ENCODE data around the gene TSACC. TPM values are rescaled to one million over a fixed set of nuclear protein-coding genes. Genes with fewer than 3 reads are reported as not detected.
A peak's percentile ranks its signal among the peaks of the same experiment; 100 is the strongest.

TSACC gene
- not detected for total RNA-seq
- polyA plus RNA-seq = under 1 TPM in 1 of 2 donors, not detected in 1; 0.32 TPM

DNA sequence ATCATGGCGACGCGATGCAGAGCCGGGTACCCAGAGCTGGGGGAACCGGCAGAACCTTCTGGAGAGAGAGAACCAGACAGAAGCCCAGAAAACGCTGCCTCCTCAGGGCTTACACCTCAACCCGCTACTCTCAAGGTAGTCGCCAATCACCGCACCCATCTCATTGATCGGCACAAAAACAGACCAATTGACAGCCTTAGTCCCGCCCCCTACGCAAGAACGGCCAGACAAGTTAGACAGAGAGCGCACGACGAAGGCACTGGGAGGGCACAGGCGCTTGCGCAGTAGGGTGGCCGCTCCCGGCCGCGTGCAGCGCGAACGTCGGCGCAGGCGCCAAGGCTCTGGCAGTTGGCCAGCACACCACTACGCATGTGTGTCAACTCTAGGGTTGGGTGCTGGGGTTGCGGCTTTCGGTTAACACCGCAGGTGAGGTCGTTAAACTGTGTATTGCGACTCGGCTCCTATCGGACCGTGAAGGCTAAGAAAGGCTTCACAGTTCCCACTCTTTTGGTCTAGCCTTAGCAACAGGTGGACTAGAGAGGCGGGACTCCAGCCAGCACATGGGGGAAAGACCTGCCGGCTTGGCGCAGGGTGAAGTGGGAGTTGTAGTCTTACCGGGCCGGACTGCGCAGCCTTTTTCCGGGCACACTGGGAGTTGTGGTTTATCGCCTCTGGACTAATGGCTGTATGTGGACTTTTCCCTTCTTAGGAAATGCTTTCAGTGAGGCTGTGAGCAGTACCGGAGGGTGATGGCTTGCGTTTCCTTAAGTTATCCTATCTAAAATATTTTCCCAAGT lies at the start of gene TSACC, which contains the start of gene CCT3:
TSACC (plus strand) TSS at position 347 of the 797 bp plus-strand sequence. CDS start 1,232 bp downstream, outside the sequence.
CCT3 (minus strand) TSS at position 113 of the 797 bp plus-strand sequence; CDS start at position 5, 108 bp downstream.
- Histone ChIP-seq H3K9me3 (ENCODE audit: control insufficient read depth in 1 of 2, low read length in 2 of 2) (no peaks in the 10 kb centered on the region), H3K36me3 (ENCODE audit: insufficient read depth, low read length) (peaks cover 10% of the 10 kb centered on the region), H3K4me3 (ENCODE audit: low read length in 2 of 2) (peak within 1 kb of the TSS; percentile 94 to 95), H3K4me1 (ENCODE audit: insufficient read depth, low read length) (peaks cover 28% of the 10 kb centered on the region), H3K27me3 (ENCODE audit: insufficient read depth, low read length) (no peaks in the 10 kb centered on the region), H3K27ac (ENCODE audit: low read depth, low read length) (peak within 1 kb of the TSS; percentile 75)
- intact Hi-C loops (cut with micrococcal nuclease) = loop anchor here (1.0 kb wide), 4 partner anchors 56 to 429 kb away; partner anchors contain the start of genes PRCC and SMG5
- peaks cover 22 to 46% (median 35%) of the 10 kb centered on the region in 4 donors for H3K4me1 Mint-ChIP-seq
- peaks cover 0 to 1% of the 10 kb centered on the region in 2 donors for H3K27me3 Mint-ChIP-seq
- DNase-seq = peak; percentile 100
- H3K4me3 Mint-ChIP-seq = peak within 1 kb of the TSS; percentile 94 to 99 (median 98)
- CTCF ChIA-PET (ENCODE audit: partially characterized antibody) = interaction anchor here (0.6 to 1.3 kb wide), 5 partner anchors 16 to 163 kb away, joined by 3 to 5 read pairs (median 3); partner anchors contain the start of gene PMF1
- H3K27ac Mint-ChIP-seq = peak within 1 kb of the TSS; percentile 91 to 100 (median 99)
- no peaks in the 10 kb centered on the region for H3K9me3 Mint-ChIP-seq
- H3K36me3 Mint-ChIP-seq = peaks cover 7 to 40% of the 10 kb centered on the region in 2 donors
- POLR2A ChIA-PET (ENCODE audit: partially characterized antibody) = interaction anchor here (1.1 to 3.4 kb wide), 4 partner anchors 21 to 166 kb away, joined by 3 to 27 read pairs (median 3); partner anchors contain the start of genes GLMP and SMG5

- Histone ChIP-seq H3K27me3 (ENCODE audit: insufficient read depth, low read length) (no peaks in the 10 kb centered on the region), H3K4me1 (ENCODE audit: insufficient read depth, low read length) (peaks cover 6% of the 10 kb centered on the region), H3K4me3 (ENCODE audit: low read length in 2 of 2) (no peak overlapping the region), H3K27ac (ENCODE audit: low read depth, low read length) (no peak overlapping the region), H3K9me3 (ENCODE audit: control insufficient read depth in 1 of 2, low read length in 2 of 2) (no peaks in the 10 kb centered on the region), H3K36me3 (ENCODE audit: insufficient read depth, low read length) (peaks cover 9% of the 10 kb centered on the region)
- H3K27ac Mint-ChIP-seq = peak overlapping the region in 2 of 7 donors; percentile 27 to 38
- peaks cover 8 to 16% (median 14%) of the 10 kb centered on the region in 4 donors for H3K4me1 Mint-ChIP-seq
- POLR2A ChIA-PET (ENCODE audit: partially characterized antibody) = no interaction called here
- CTCF ChIA-PET (ENCODE audit: partially characterized antibody) = no interaction called here
- peaks cover 0 to under 1% (median 0%) of the 10 kb centered on the region in 8 donors for H3K9me3 Mint-ChIP-seq
- no peak for DNase-seq
- no peaks in the 10 kb centered on the region for H3K27me3 Mint-ChIP-seq
- intact Hi-C loops (cut with micrococcal nuclease) = no loop called here
- peaks cover 12 to 26% of the 10 kb centered on the region in 2 donors for H3K36me3 Mint-ChIP-seq
- no peak overlapping the region for H3K4me3 Mint-ChIP-seq
These were observed 48.5 kb upstream of the TSACC start for GRCh38 chr1:156289857-156290256.

DNA sequence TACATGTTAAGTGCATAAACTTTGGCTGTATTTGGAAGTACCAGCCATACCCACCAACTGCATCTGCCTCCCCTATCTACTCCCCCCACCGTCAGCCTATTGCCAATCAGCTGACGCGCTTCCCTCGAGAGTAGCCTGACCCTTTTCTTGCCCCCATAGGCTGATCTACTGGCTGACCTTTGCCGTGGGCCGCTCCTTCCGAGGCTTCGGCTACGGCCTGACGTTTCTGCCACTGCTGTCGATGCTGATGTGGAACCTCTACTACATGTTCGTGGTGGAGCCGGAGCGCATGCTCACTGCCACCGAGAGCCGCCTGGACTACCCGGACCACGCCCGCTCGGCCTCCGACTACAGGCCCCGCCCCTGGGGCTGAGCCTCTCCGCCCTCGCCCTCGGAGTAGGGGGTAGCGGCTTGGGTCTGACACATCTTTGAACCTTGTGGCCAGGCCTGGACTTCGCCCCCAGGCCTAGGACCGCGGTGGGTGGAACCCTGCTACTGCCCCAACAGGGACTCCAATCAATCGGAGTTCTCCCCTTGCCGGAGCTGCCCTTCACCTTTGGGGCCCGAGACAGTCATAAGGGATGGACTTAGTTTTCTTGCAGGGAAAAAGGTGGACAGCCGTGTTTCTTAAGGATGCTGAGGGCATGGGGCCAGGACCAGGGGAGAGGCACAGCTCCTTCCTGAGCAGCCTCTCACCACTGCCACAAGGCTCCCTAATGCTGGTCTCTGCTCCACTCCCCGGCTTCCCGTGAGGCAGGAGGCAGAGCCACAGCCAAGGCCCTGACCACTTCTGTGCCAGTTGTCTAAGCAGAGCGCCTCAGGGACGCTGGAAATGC lies 46.9 kb upstream of the TSACC start:
- Histone ChIP-seq H3K4me1 (ENCODE audit: insufficient read depth, low read length) (peaks cover 17% of the 10 kb centered on the region), H3K27me3 (ENCODE audit: insufficient read depth, low read length) (no peaks in the 10 kb centered on the region), H3K9me3 (ENCODE audit: control insufficient read depth in 1 of 2, low read length in 2 of 2) (no peaks in the 10 kb centered on the region), H3K36me3 (ENCODE audit: insufficient read depth, low read length) (peaks cover 9% of the 10 kb centered on the region), H3K4me3 (ENCODE audit: low read length in 2 of 2) (no peak overlapping the region), H3K27ac (ENCODE audit: low read depth, low read length) (no peak overlapping the region)
- Mint-ChIP-seq H3K4me1 (peaks cover 14 to 26% (median 17%) of the 10 kb centered on the region in 4 donors), H3K27ac (peak overlapping the region in 2 of 7 donors; percentile 55 to 75), H3K36me3 (peaks cover 12 to 27% of the 10 kb centered on the region in 2 donors), H3K27me3 (no peaks in the 10 kb centered on the region), H3K4me3 (no peak overlapping the region), H3K9me3 (no peaks in the 10 kb centered on the region)
- ChIA-PET CTCF (ENCODE audit: partially characterized antibody) (no interaction called here), POLR2A (ENCODE audit: partially characterized antibody) (interaction anchor here (1.3 kb wide), 1 partner anchor 9 kb away, joined by 6 read pairs; the partner anchor contains the start of gene SMG5)
- intact Hi-C loops (cut with micrococcal nuclease) = no loop called here
- no peak for DNase-seq

- no peaks in the 10 kb centered on the region for H3K9me3 ChIP-seq (ENCODE audit: control insufficient read depth in 1 of 2, low read length in 2 of 2)
- no peaks in the 10 kb centered on the region for H3K27me3 ChIP-seq (ENCODE audit: insufficient read depth, low read length)
- H3K27ac ChIP-seq (ENCODE audit: low read depth, low read length) = no peak overlapping the region
- peaks cover 9% of the 10 kb centered on the region for H3K36me3 ChIP-seq (ENCODE audit: insufficient read depth, low read length)
- Mint-ChIP-seq H3K36me3 (peaks cover 12 to 27% of the 10 kb centered on the region in 2 donors), H3K9me3 (no peaks in the 10 kb centered on the region), H3K27ac (peak overlapping the region in 2 of 7 donors; percentile 6 to 37), H3K4me3 (peak overlapping the region in 4 of 8 donors; percentile 30 to 54 (median 46)), H3K4me1 (peaks cover 14 to 26% (median 17%) of the 10 kb centered on the region in 4 donors), H3K27me3 (no peaks in the 10 kb centered on the region)
- H3K4me1 ChIP-seq (ENCODE audit: insufficient read depth, low read length) = peaks cover 17% of the 10 kb centered on the region
- DNase-seq = no peak
- intact Hi-C loops (cut with micrococcal nuclease) = no loop called here
- POLR2A ChIA-PET (ENCODE audit: partially characterized antibody) = interaction anchor here (3.2 kb wide), 1 partner anchor 10 kb away, joined by 50 read pairs; the partner anchor contains the start of genes SMG5 and TMEM79
- H3K4me3 ChIP-seq (ENCODE audit: low read length in 2 of 2) = no peak overlapping the region
- CTCF ChIA-PET (ENCODE audit: partially characterized antibody) = interaction anchor here (0.9 kb wide), 1 partner anchor 227 kb away, joined by 3 read pairs; no protein-coding TSS in a partner anchor
These were observed 45.3 kb upstream of the TSACC start for GRCh38 chr1:156293098-156293434.

- CTCF ChIA-PET (ENCODE audit: partially characterized antibody) = interaction anchor here (0.9 kb wide), 1 partner anchor 227 kb away, joined by 3 read pairs; no protein-coding TSS in a partner anchor
- Histone ChIP-seq H3K36me3 (ENCODE audit: insufficient read depth, low read length) (peaks cover 4% of the 10 kb centered on the region), H3K4me1 (ENCODE audit: insufficient read depth, low read length) (peaks cover 17% of the 10 kb centered on the region), H3K9me3 (ENCODE audit: control insufficient read depth in 1 of 2, low read length in 2 of 2) (no peaks in the 10 kb centered on the region), H3K4me3 (ENCODE audit: low read length in 2 of 2) (no peak overlapping the region), H3K27ac (ENCODE audit: low read depth, low read length) (no peak overlapping the region), H3K27me3 (ENCODE audit: insufficient read depth, low read length) (no peaks in the 10 kb centered on the region)
- peaks cover 14 to 26% (median 17%) of the 10 kb centered on the region in 4 donors for H3K4me1 Mint-ChIP-seq
- no peak overlapping the region for H3K27ac Mint-ChIP-seq
- no peaks in the 10 kb centered on the region for H3K9me3 Mint-ChIP-seq
- H3K36me3 Mint-ChIP-seq = peaks cover 9 to 22% of the 10 kb centered on the region in 2 donors
- POLR2A ChIA-PET (ENCODE audit: partially characterized antibody) = interaction anchor here (1.4 to 3.2 kb wide), 2 partner anchors 8 to 11 kb away, joined by 4 to 50 read pairs; partner anchors contain the start of genes SMG5 and TMEM79
- H3K27me3 Mint-ChIP-seq = no peaks in the 10 kb centered on the region
- intact Hi-C loops (cut with micrococcal nuclease) = no loop called here
- peak overlapping the region in 2 of 8 donors; percentile 53 to 90 for H3K4me3 Mint-ChIP-seq
- DNase-seq = no peak
These were observed 44.4 kb upstream of the TSACC start for GRCh38 chr1:156293895-156294294.

DNA sequence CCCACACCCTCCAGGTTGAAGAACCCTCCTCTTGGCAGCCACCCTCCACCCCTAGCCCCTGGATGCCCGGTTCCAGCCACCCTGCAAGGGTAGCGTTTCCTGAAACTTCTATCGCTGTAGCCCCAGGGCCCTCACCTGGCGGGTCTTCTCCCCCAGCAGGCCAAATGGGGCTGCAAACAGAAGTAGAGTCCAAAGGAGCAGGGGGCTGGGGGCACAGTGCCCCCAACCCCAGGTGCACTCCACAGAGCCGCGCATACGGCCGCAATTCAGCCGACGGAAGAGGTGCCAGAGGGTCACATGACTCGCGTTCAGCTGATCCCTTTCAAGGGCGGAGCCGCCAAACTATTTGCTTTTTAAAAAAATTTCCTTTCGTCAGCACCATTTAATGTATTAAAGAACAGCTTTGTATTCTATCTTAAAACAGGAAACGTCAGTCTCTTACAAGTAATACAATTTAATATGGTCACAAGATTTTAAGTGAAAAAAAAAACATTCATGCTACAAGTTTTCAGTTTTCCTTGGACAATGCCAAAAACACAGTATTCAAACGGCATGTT lies 42.9 kb upstream of the TSACC start, which contains the start of gene GLMP:
GLMP (minus strand) TSS at position 289 of the 557 bp plus-strand sequence; CDS start at position 255, 34 bp downstream.
- Mint-ChIP-seq H3K4me1 (peaks cover 14 to 26% (median 17%) of the 10 kb centered on the region in 4 donors), H3K4me3 (peak within 1 kb of the TSS; percentile 89 to 95 (median 92)), H3K9me3 (no peaks in the 10 kb centered on the region), H3K27me3 (no peaks in the 10 kb centered on the region), H3K36me3 (peaks cover 0 to 13% of the 10 kb centered on the region in 2 donors), H3K27ac (peak within 1 kb of the TSS; percentile 18 to 91 (median 88))
- Histone ChIP-seq H3K27me3 (ENCODE audit: insufficient read depth, low read length) (no peaks in the 10 kb centered on the region), H3K36me3 (ENCODE audit: insufficient read depth, low read length) (peaks cover 3% of the 10 kb centered on the region), H3K9me3 (ENCODE audit: control insufficient read depth in 1 of 2, low read length in 2 of 2) (no peaks in the 10 kb centered on the region), H3K27ac (ENCODE audit: low read depth, low read length) (peak within 1 kb of the TSS; percentile 65), H3K4me3 (ENCODE audit: low read length in 2 of 2) (peak within 1 kb of the TSS; percentile 77 to 83), H3K4me1 (ENCODE audit: insufficient read depth, low read length) (peaks cover 17% of the 10 kb centered on the region)
- ChIA-PET CTCF (ENCODE audit: partially characterized antibody) (no interaction called here), POLR2A (ENCODE audit: partially characterized antibody) (interaction anchor here (0.5 to 3.2 kb wide), 7 partner anchors 10 to 304 kb away, joined by 3 to 50 read pairs (median 3); partner anchors contain the start of genes CCT3, SMG5, TMEM79 and TSACC)
- peak; percentile 55 to 64 (median 59) for DNase-seq
- intact Hi-C loops (cut with micrococcal nuclease) = no loop called here

All from CD4-positive, alpha-beta memory T cell (primary cell).